Activated CD8-positive, alpha-beta memory T cell treated with anti-CD3 and anti-CD28 coated beads for 48 hours (primary cell): ENCODE results near the gene NSMCE1.
"Not testable (repeated sequence)": the region's sequence is repeated elsewhere in the genome, so short reads cannot be mapped to it uniquely, and the experiment has no call there.

Experiments used
- DNase-seq, 3 experiments: peaks; one replicate each; pipeline ENCODE4 v3.0.0-alpha.2; 2020; ENCODE audit warnings: low read depth in 2 of 3, low spot score in 2 of 3

The NSMCE1 gene

DNA sequence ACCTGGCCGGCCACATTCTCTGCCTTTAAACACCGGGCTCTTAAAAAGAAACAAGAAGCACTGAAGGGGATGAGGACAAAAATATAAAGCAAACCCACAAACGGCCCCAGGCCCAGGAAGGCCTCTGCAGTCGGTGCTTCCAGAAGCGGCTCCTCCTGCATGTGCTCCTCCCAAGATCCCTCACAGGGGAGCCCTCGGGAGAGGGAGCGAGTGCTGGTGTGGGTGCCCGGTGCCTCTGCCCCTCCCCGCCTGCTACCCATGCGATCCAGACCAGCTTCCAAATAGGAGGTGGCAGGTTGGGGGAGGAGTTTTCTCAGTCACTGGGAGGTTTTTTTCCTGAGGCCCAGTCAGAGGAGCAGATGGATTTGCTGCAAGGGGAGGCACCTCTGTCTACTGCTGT lies 49.4 kb downstream of the NSMCE1 start:
- DNase-seq: no peak

DNA sequence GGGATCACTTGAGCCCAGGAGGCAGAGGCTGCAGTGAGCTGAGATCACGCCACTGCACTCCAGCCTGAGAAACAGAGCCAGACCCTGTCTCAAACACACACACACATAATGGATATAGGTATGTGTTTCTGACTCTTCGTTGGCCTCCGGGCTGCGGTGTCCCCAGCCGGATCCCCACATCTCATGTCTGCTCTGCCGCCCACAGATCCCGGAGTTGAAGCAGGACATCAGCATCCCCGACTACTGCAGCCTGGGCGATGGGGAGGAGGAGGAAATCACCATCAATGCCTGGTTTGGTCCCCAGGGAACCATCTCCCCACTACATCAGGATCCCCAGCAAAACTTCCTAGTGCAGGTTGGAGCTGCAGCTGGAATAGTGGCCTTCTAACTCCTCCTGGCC lies 49.8 kb downstream of the NSMCE1 start:
- no peak for DNase-seq

DNA sequence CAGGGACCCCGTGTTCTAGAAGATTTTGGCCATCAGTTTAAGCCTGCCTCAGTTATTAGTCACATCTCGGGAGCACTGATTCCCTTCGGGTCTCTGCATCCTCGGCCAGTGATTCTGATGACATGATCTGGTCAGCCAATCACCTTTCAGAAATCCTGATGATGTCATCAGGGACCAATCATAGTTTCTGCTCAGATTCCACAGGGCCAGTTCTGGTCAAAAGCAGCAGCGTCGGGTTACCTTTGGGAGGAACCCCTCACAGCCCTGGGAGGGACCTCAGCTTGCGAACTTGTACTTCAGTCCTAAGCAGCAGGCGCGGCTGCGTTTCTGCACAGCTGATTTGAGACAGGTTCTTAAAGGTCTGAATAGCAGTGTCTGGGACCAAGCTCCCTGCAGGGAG lies 51.3 kb downstream of the NSMCE1 start:
- no peak for DNase-seq

DNA sequence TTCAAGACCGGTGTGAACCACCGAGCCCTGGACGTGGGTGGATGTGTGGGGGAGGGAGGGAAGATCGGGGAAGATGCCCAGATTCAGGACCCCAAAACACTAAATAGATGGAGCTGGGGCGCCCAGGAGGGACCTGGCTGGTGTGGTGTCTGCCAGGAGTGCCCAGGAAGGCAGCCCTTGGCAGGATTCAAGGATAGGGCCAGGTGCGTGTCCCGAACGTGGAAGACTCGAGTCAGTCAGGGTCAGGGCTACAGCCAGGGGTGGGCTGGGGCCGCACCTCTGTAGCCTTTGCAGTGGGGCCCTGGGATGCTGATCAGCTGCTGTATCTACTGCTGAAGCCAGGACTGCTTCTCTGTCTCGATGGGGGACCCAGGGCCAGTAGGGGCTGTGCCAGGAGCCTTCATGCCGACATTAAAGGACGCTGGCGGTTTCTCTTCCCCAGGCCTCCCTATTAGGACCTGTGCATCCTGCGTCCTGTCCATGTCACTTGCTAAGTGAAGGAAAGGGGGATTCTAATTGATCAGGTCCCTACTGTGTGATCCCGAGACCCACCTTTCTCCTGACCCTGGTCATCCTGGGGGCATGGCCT lies 52.2 kb downstream of the NSMCE1 start:
- DNase-seq: no peak

DNA sequence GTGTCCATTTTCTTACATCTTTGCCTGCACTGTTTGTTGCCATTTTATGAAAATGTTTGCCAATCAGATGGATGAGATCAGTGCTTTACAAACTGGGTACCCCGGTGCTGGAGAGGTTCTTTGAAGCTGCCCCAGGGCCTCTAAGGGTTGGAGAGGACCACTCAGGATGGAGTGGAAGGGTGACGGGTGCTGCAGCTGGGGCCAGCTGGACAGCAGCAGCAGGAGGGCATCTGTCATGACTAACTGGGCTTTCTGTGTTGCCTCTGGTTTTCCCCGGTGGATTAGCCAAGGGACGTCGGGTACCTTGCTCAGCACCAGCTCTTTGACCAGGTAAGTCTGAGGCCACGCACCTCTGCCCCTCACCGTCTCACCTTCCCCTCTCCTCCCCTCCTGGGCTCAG lies 52.9 kb downstream of the NSMCE1 start:
- no peak for DNase-seq

DNA sequence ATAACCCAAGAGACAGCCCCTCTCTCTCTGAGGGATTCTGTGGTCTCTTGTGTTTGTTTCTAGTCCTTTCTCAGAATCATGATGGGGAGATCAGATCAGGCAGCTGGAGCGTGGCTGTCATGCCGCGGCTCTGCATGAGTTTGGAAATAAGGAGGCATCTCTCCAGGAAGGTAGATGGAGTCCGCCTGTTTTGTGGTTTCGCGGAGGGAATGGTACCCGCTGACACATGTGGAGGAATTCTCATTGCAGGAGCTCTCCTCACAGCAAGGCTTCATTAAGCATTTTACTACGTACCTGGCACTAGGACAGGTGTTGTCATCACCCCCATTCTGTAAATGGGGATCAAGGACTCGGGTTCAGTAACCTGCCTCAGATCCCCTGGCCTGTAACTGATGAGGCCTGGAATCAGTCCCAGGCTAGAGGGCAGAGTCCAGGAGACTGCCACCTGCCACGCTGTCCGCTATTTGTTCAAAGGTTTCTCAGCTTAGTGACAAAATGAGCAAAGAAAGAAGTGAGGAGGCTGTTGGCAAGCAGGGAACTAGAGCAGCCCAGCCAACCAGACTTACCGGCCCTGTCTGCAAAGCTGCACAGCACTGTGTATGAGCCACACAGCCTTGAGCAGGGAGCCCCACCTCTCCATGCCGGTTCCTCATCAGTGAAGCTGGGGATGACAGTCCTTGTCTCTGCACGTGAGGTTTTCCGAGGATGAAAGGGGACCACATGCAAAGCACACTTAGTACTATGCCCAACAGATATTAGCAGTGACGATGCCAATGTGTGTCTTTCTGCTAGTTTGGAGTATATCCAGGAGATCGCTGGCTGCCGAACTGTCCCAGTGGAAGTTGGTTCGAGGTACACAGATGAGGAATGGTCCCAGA lies 54.2 kb downstream of the NSMCE1 start:
- no peak for DNase-seq

DNA sequence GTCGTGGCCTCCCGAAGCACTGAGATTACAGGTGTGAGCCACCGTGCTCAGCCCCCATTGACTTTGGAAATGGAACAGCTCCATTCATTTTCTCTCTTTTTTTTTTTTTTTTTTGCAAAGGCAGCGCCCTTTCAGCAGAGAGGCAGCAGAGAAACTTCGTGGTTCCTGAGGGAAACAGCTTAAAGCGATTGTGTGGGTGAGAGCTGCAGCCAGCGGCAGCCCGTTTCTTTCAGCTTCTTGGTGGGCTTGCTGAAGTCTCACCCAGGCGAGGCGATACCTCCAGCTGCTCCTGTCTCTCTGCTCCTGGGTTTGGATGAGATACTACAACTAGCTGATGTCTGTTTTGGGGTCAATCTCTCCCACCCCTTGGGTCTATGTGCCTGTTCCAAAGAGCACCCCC lies 57.5 kb downstream of the NSMCE1 start:
- no peak for DNase-seq

DNA sequence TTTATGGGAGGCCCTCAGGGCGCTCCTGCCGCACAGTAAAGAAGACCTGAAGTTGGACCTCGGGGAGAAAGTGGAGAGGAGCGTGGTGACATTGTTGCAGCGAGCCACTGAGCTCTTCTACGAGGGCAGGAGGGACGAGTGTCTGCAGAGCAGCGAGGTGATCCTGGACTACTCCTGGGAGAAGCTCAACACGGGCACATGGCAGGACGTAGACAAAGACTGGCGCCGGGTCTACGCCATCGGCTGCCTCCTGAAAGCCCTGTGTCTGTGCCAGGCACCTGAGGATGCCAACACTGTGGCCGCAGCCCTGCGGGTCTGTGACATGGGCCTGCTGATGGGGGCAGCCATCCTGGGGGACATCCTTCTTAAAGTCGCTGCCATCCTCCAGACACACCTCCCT lies 58.4 kb downstream of the NSMCE1 start:
- DNase-seq: no peak

DNA sequence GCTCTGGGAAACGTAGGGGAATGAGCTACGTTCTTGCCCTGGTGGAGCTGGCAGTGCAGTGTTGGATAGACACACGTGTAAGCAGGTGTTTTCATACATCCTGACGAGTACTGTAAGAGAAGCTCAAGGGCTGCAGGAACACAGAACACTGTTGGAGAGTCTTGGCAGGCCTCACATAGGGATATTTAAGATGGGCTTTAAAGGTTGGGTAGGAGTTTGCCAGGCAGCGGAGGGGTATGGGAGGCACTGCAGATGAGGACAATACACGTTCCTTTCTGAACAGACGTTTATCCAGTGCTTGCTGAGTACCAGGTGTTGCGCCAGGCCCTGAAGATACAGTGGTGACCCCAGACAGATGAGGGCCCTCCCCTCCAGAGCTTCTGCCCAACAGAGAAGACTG lies 59.0 kb downstream of the NSMCE1 start:
- DNase-seq: no peak

DNA sequence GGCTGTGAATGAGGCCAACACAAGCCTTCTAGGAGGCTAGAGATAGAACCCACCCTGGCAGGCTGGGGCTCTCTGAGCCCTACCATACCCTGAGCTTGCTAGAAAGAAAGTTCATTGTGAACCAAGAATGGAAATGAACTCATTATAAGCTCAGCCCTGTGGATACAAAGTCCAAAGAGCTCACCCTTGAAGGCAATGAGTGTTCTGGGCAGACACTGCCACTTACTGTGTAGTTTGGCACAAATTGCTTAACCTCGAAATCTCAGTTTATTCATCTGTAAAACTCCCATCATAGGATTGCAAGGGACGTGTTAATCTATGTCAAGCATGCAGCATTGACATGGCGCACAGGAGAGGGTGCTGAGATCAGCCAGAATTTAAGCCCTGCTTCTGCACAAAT lies 59.8 kb downstream of the NSMCE1 start:
- no peak for DNase-seq

DNA sequence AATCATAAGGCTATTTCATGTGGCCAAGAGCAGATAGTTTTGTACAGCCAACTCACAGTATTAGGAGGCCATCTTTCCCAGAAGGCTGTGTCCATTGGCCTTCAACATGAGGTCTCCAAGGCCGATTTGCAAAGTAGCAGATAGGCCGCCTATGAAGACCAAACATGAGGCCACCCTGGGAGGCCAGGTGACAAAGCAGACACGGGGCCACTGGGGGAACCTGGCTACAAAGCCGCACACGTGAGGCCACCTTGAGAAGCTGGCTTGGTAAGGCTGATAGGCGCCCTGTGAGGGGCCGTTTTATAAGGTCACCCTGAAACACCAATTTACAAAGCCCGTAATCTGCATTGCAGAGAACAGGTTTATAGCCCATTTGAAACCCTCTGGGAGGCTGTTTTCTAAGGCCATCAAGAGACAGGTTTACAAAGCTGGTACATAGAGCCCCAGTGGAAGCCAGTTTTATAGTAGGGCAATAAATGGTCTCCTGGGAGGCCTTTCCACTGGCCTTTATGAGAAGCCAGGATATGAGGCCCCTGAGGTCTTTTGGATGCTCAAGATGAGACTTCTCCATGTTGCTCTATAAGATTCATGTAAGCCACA lies 60.4 kb downstream of the NSMCE1 start:
- DNase-seq: no peak

DNA sequence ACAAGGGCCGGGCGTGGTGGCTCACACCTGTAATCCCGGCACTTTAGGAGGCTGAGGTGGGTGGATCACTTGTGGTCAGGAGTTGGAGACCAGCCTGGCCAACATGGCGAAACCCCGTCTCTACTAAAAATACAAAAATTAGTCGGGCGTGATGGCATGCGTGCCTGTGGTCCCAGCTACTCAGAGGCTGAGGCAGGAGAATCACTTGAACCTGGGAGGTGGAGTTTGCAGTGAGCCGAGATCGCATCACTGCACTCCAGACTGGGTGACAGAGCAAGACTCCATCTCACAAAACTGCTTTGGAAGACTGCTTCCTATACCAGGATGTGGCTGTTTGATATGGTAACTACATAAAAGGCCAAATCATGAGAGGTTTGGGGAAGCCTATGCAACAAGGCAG lies 61.5 kb downstream of the NSMCE1 start:
- not testable (repeated sequence) for DNase-seq

DNA sequence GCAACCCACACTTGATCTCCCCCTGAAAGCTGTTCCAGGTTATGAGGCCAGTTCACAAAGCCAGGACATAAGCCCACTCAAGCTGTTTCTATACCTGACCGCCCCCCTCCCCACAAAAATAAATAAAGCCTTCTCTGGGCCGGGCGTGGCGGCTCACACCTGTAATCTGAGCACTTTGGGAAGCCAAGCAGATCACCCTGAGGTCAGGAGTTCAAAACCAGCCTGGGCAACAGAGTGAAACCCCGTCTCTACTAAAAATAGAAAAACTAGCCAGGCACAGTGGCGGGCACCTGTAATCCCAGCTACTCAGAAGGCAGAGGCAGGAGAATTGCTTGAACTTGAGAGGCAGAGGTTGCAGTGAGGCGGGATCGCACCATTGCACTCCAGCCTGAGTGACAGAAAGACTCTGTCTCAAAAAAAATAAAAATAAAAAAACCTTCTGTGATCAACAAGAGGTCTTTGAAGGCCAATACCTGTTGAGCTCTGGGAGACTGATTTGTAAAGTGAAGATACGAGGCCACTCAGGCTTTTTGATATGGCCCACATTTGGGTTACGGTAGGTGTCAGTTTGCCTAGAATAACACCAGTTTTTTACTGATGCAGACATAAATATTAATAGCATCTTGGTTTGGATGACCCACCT lies 63.0 kb downstream of the NSMCE1 start:
- DNase-seq: no peak

DNA sequence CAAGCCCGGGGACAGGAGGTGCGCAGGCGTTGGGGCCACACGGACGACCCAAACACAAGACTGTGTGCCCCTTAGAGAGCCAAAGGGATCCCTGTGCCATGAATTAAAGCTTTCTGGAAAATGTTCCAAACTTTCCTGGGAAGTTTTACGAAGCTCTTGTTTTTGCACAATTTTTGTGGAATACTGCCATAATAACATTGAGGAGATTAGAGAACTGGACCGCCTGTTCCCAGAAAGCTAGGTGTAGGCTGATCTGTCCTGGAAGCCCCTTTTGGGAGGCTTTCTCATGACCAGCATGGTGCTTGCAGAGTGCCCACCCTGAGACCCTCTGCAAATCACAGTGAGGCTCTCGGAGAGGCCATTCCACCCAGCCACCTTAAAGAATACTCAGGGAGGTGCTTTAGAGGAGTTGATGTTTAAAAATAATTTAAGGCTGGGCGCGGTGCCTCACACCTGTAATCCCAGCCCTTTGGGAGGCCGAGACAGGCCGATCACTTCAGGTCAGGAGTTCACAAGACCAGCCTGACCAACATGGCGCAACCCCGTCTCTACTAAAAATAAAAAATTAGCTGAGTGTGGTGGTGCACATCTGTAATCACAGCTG lies 64.2 kb downstream of the NSMCE1 start:
- no peak for DNase-seq

DNA sequence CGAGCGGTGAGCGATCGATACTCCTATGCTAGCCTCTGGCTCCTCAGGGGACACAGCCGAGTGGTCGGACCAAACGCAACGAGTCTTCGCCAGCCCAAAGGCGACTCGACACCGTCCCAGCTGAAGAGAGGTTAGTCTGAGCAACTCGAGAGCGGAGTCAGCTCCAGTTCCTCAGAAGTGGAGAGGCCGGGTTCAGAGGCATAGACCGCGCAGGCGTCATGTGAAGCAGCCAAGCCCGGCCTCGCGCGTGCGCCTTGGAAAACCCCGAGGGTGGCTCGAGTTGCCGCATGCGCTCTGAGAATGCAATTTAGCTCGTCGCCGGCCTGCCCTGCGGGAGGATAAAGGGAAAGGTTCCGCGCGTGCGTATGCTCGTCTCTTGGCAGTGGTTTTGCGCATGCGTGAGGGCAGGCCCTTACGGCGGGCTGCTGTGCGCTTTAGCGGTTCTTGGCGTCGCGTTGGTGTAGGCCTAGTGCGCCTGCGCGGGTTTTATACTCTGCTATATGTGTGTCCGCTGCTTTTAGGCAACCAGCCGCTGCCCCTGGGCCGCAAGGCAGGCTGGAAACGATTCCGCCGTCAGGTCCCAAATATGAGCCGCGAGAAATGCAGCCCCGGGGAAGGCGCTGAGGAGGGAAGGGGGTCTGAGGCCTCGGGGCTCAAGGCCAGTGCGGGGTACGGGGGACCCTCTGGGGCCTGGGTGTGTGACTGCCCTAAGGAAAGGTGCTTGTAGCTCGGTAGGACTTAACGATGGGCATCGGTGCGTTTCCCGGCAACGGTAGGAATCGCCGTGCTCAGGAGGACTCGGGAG lies 64.9 kb downstream of the NSMCE1 start, which contains the start of gene KDM8:
TSS of gene KDM8 (plus strand) at position 20 of the 805 bp plus-strand sequence. CDS start 6,598 bp downstream, outside the sequence.
- DNase-seq: peak; percentile 97 to 99 (median 98)

DNA sequence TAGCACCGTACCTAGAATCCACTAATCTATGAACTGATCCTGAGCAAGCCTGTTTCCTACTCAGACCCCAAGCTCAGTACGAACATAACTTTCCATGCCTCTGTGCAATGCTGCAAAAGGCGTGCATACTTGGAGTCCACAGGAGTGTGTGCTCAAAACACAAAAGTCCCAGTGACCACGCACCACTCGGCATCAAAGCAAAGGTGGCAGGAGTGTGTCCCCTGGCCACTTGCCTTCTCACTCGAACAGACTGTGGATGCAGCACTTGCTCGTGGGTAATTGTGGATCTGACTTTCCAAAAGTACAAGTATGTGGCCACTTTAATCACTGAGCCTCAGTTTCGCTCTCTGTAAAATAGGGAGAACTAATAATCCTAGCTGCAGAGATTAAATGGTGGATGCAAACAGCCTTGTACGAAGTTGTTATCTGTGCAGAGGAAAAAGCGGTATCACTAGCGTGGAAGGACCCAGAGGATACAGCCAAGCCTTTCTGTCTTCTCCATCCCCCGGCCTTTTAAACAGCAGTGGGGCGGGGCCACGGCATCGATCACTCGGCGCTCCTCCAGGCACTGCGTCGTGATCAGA lies 65.6 kb downstream of the NSMCE1 start:
- no peak for DNase-seq

DNA sequence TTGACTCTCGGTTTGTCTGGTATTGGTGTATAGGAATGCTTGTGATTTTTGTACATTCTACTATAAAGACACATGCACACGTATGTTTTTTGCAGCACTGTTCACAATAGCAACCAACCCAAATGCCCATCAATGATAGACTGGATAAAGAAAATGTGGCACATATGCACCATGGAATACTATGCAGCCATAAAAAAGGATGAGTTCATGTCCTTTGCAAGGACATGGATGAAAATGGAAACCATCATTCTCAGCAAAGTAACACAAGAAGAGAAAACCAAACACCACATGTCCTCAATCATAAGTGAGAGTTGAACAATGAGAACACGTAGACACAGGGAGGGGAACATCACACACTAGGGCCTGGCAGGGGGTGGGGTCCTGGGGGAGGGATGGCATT lies 67.7 kb downstream of the NSMCE1 start:
- DNase-seq: not testable (repeated sequence)

DNA sequence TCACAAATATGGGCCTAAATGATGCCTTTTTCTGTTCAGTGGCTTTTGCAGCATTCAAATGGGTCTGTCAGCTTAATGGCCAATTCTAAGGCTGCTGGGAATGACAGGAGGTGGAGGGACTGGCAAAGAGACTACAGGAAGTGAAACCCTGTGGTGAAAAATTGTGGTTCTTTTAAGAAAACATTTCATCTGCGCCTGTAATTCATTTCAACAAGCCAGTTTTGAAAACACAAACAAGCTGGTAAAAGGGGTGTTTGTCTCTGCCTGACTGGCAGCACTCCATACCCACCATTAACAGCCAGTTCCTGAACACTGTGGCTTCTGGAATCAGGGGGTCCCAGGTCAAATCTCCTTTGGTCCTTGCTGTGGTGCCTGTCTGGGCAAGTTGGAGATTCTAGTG lies 68.8 kb downstream of the NSMCE1 start:
- no peak for DNase-seq

DNA sequence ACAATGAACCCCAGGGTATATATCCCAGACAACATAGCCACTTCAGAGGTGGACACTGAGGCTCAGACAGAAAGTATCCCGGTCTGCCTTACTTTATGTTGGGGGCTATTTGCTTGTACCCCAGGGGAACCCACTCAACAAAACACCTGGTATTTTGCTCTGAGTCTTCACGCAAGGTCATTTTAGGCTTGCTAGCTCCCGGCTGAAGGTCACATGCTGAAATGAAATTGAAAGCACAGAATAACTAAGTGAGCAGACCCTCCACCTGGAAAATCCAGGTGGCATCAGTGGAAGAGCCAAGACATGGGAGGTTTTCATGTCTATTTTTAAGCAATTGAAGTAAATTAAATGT lies 69.4 kb downstream of the NSMCE1 start:
- no peak for DNase-seq
